ENCODE results near the gene GRAMD1B.

The GRAMD1B gene

DNA sequence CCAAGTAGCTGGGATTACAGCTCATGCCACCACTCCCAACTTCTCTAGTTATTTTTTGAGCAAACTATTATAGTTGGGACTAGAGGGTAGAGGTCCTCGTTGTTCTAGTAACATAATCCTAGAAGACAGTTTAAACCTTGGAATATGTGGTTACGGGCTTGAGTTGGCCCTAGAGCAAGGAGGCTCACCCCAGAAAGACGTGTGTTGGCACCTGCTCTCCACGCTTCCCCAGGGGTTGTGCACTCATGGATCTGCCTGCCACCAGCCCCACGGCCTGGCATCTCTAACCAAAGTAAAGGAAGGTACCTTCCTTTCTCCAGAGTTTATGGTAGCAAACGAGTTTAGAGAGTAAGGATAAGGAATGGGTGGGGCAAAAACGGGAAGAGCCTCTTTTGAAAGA, 145.4 kb downstream of the GRAMD1B start:
- DNase-seq = no peak

GRCh38 chr11:123576082-123576481, 146.0 kb downstream of the GRAMD1B start:
- no peak for DNase-seq

DNA sequence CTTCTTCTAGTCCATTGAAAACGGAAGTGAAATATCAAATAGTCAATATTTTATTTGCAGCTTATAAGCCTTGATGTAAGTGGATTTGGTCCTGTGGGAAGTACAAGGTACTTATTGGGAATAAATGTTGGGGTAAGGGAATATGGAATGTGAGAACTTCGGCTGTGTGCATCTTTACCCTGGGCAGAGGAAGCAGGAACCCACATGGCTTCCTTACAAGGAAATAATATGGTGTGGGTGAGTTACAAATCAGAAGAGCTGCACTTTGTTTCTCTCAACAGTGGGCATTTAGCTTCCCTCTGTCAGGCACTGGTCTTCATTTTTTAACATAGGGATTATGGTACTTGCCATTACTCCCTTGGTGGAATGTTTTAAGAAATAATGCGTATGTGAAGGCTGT, 146.4 kb downstream of the GRAMD1B start:
- DNase-seq = no peak

- peak; percentile 56 for DNase-seq
Measured at GRCh38 chr11:123577081-123577598, 147.1 kb downstream of the GRAMD1B start.

- DNase-seq = no peak
Measured at GRCh38 chr11:123578778-123579481, 148.9 kb downstream of the GRAMD1B start.

DNA sequence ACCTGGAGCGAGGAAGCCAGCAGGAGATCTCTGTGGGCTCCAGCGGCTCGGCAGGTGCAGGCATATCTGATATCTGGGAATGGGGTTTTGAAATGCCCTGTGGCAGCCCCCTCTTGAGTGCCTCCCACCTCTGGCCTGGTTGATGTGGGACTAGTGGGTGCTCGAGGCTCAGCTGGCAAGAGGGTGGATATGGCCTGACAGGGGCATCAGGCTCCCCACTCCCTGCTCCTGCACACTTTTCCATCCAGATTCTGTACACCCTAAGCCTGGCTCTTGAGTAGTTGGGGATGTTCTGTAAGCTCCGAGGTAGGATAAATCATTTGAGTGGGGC, 149.4 kb downstream of the GRAMD1B start:
- DNase-seq = no peak

DNA sequence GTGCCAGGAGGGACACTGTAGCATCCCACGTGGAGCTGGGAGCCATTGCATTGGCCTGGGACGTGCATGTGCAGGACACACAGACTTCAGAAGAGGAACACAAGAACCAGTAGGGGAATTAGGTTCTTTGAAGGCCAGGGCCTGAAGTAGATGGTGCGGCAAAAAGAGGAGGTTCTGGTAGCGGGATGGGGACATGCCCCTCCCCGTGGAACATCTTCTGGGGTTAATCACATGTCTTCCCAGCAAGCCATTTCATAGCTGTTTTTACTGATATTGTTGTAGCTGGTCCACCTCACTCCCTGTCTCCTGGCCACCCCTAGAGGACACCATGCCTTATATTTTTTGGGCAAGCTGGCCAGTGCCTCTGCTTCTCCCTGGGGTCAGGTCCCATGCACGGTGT, 150.1 kb downstream of the GRAMD1B start:
- DNase-seq = no peak

- peak; percentile 66 for DNase-seq
Measured at GRCh38 chr11:123580557-123581275, 150.6 kb downstream of the GRAMD1B start.

GRCh38 chr11:123581651-123582399, 151.8 kb downstream of the GRAMD1B start:
- no peak for DNase-seq

- DNase-seq = no peak
Measured at GRCh38 chr11:123582992-123583504, 153.0 kb downstream of the GRAMD1B start.

GRCh38 chr11:123584186-123584585, 154.1 kb downstream of the GRAMD1B start:
- no peak for DNase-seq

DNA sequence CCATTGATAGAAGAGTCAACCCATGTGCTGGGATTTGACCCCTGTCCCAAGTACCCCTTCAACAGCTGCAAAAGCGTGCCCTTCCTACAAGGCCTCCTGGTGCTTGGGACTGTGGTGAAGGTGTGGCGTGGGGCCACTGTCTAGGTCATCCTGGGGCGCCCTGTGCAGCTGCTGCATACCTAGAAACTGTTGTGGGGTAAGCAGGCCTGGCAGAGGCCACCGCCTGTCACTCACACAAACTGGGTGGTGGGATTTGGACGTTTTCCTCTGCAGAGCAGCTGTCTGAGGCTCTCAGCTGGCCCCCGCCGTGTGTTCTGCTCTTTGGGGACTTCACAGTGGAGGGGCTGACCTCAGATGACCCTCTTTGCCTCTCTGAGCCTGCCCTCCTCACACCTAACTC, 154.7 kb downstream of the GRAMD1B start:
- no peak for DNase-seq

DNA sequence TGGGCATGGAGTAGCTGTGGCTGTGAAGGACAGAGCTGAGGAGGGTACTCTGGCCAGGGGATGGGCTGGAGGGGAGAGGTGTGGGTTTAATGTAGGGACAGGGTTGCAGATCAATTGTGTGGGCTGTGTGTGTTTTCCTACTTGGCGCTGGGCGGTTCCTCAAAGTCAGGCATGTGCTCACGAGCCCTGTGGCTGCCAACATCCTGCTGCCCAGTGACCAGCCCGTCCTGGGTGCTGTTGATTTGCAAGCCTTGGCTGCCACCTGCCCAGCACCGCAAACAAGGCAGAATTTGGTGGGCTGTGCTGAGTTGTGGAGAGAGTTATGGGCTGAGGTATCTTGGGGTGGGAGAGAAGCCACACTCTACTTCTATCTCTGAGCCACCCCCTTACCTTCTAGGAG, 155.1 kb downstream of the GRAMD1B start:
- DNase-seq = no peak

GRCh38 chr11:123585706-123586105, 155.6 kb downstream of the GRAMD1B start:
- no peak for DNase-seq

- DNase-seq = no peak
Measured at GRCh38 chr11:123586568-123586967, 156.5 kb downstream of the GRAMD1B start.

GRCh38 chr11:123587044-123587443, 157.0 kb downstream of the GRAMD1B start:
- no peak for DNase-seq

GRCh38 chr11:123587559-123587958, 157.5 kb downstream of the GRAMD1B start:
- DNase-seq = no peak

- no peak for DNase-seq
Measured at GRCh38 chr11:123588117-123588863, 158.2 kb downstream of the GRAMD1B start.

GRCh38 chr11:123588864-123589262, 158.8 kb downstream of the GRAMD1B start:
- DNase-seq = no peak

DNA sequence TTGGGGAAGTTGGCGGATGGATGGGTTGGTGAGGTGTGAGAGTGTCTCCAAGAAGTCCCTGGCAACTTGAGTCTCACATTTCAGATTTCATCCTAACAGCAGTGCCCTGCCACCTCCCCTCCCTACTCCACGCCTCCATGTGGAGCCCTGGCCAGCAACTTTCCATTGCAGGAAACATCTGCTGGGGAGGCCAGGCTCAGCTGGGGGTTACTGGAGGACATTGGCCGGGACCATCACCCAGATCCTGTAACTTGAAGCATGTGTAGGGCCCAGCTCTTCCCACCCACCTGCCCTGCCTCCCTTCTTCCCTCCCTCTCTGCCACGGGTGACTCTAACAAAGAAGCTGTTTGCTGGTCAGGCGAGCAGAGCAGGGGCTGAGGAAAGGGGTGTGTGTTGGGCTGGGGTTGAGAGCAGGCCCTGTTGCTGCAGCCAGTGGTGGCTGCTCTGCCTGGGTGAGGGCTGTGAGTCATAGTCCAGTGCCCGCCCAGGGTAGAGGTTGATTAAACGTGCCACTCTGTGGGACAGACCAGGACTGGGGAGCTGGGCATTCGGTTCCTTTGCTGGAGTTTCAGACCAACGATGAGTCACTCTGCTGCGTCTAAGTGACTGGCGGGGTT, 160.3 kb downstream of the GRAMD1B start:
- DNase-seq = no peak

DNA sequence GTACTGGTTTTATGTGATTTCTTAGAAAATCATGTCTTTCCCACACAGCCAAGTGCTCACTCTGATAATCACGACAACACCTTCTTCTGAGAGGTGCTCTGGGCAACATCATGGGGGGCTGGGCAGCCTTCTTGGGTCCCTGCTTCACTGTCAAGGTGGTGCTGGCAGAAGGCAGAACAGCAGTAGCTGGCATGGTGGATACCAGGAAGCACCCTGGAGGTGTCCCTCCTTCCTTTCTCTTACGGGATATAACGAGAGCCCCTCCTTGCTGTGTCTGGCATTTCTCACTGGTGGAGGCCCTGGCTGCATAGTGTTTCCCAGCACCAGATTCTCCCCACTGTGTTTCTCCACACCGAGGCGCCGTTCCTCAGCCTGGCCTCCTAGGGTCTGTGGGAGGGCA, 163.5 kb downstream of the GRAMD1B start:
- DNase-seq = no peak

- no peak for DNase-seq
Measured at GRCh38 chr11:123594188-123594901, 164.3 kb downstream of the GRAMD1B start.

Data from CD4-positive, alpha-beta T cell treated with Interleukin-12 subunit alpha and Interleukin-12 subunit beta, for 1 hour (primary cell).